Heart left ventricle (tissue), 16 donors: ENCODE results near the gene P2RY12. TPM values are rescaled to one million over a fixed set of nuclear protein-coding genes. Genes with fewer than 3 reads are reported as not detected.

Experiments
- ATAC-seq, 4 donors: fragments of 200-7000 bp; cut with Tn5 transposase; one replicate each; pipeline ENCODE4 v1.9.1; 2020 to 2022; ENCODE audit warnings: moderate library complexity in 4 of 4, mild to moderate bottlenecking in 3 of 4, moderate number of reproducible peaks in 1 of 4
- DNase-seq, 5 donors: peaks; one replicate each; pipeline ENCODE4 v3.0.0-alpha.2; 2020
- H3K27ac ChIP-seq, 12 donors: fragments of 200-600 bp; sonication (generic) in 4 of 12; one replicate each; pipeline versions ENCODE4 v1.5.0 to v1.8.0; 2016 to 2022; ENCODE audit warnings: mild to moderate bottlenecking in 2 of 12
- H3K27me3 ChIP-seq, 9 donors: fragments of 200-600 bp; sonication (generic) in 2 of 9; one replicate each; pipeline versions ENCODE4 v1.5.1 to v1.8.0; 2016 to 2022; ENCODE audit warnings: mild to moderate bottlenecking in 3 of 9
- H3K36me3 ChIP-seq, 9 donors: fragments of 200-600 bp; sonication (generic) in 2 of 9; one replicate each; pipeline versions ENCODE4 v1.5.0 to v1.8.0; 2018 to 2022; ENCODE audit warnings: mild to moderate bottlenecking in 2 of 9
- H3K4me1 ChIP-seq, 12 donors: fragments of 200-600 bp; sonication (generic) in 4 of 12; one replicate each; pipeline versions ENCODE4 v1.5.0 to v1.8.0; 2016 to 2022; ENCODE audit warnings: mild to moderate bottlenecking in 3 of 12
- H3K4me3 ChIP-seq, 12 donors: fragments of 200-600 bp; sonication (generic) in 4 of 12; one replicate each; pipeline versions ENCODE4 v1.5.0 to v1.8.0; 2017 to 2022; ENCODE audit warnings: mild to moderate bottlenecking in 9 of 12, moderate library complexity in 4 of 12
- H3K9me3 ChIP-seq, 12 donors: fragments of 200-600 bp; sonication (generic) in 4 of 12; one replicate each; pipeline versions ENCODE4 v1.5.0 to v1.8.0; 2016 to 2022; ENCODE audit warnings: mild to moderate bottlenecking in 1 of 12
- CTCF ChIP-seq, 12 donors: fragments of 200-600 bp; sonication (generic) in 4 of 12; IDR thresholded peaks; one replicate each; pipeline versions ENCODE4 v1.5.0 to v1.8.0; 2018 to 2022; ENCODE audit warnings: antibody characterized with exemption in 12 of 12, mild to moderate bottlenecking in 5 of 12
- POLR2A ChIP-seq, 2 donors: fragments of 450-650 bp; IDR thresholded peaks; one replicate each; pipeline ENCODE4 v1.6.1; 2017; ENCODE audit warnings: antibody characterized with exemption in 2 of 2, mild to moderate bottlenecking in 2 of 2, moderate library complexity in 2 of 2
- WGBS, 4 donors: extraction: QIAGEN DNeasy Blood & Tissue Kit in 2 of 4; methylation state at CpG; one replicate each; pipeline versions ENCODE4 v1.1.5 to v1.1.7; 2013 to 2018; 5-methylcytosine and 5-hydroxymethylcytosine counted together
- intact Hi-C, 10 donors: fragments of 100-400 bp; cut with DNase I; formaldehyde crosslinking; loops; one replicate each; pipeline versions ENCODE4 v1.11.1 to v1.14.2; 2022
- long read RNA-seq, 3 donors: library from polyadenylated mRNA; unstranded; transcript quantifications; one replicate each; pipeline ENCODE4 v2.0.0, GENCODE V29; 2020 to 2021
- polyA plus RNA-seq, 2 donors: library from polyadenylated mRNA; stranded (reverse); fragments of 200-250 nt; gene quantifications; one replicate each; pipeline ENCODE4 v1.2.3, GENCODE V29; 2013
- total RNA-seq, 9 donors: library from RNA; depleted of rRNA in 2 of 9; stranded (reverse); fragments of >200 nt in 2 of 9; fragmentation: NEBNext Ultra II Directional in 3 of 9; extraction: Animal tissue kit (Norgen Biotek cat#: 25700) in 3 of 9; gene quantifications; one replicate each; pipeline versions ENCODE4 v1.1.0 to v1.2.4, GENCODE V29; 2016 to 2023
- donor health status: ischemic (EF 13 %, LVEDD 7.1; RV severe dilation, severe dysfunction).
- donor health status: healthy with polysubstance abuse.
- donor health status: DM: no; HTN: yes; CAD: no.
- donor health status: DM: no; HTN: no; CAD: no.
- donor health status: ischemic (EF 25% LVEDD 6.9; RV normal size, moderate dysfunction).
- donor health status: ischemic (EF 25% LVEDD 5.7; RV mildly dilated, moderate dysfunction).
- donor health status: healthy.
- donor health status: DM: yes; HTN: yes; CAD: no.
- donor health status: ischemic (EF 35%, LVEDD 5.7; RV mildly dilated, moderate dysfunction).
- donor health status: nonischemic (EF 11% LVEDD 7.7; RV severe dilation, severe dysfunction).
- donor health status: DM: yes; HTN: yes; CAD: no.
- donor health status: PGD.
- donor health status: ischemic (EF 29% LVEDD 5.4; RV normal size, mild dysfunction).
- donor health status: nonischemic (EF 23%, LVEDD 6.1; RV moderate dilation, normal function).

The P2RY12 gene
- 1 to 10 TPM in 3 of 9 donors, under 1 TPM in 6; 0.40 to 3.4 (median 0.84) TPM for total RNA-seq
- polyA plus RNA-seq, result under 1 TPM; 0.26 to 0.34 TPM
- long read RNA-seq, donor 1, partial matches to known transcripts, result 0 of 1 reads
- long read RNA-seq, donor 1, other reads (novel, unspliced or antisense), result 0 of 1 reads
- long read RNA-seq, donor 2, result 0 reads
- long read RNA-seq, donor 3, partial matches to known transcripts, result 0 of 1 reads
- long read RNA-seq, donor 3, other reads (novel, unspliced or antisense), result 1 of 1 reads

GRCh38 chr3:151384741-151385174 is at the start of gene P2RY12:
TSS of gene P2RY12 (minus strand) at chr3:151384753. CDS start at chr3:151338845, 45,908 bp downstream.
- ATAC-seq, result peak; percentile 34 to 72 (median 60)
- 84 to 89% (median 86%) methylated on average over 4 of the region's 4 CpGs for WGBS, 4 donors
- H3K27ac ChIP-seq, result peak within 1 kb of the TSS in 3 of 12 donors; percentile 3 to 68 (median 6)

DNA sequence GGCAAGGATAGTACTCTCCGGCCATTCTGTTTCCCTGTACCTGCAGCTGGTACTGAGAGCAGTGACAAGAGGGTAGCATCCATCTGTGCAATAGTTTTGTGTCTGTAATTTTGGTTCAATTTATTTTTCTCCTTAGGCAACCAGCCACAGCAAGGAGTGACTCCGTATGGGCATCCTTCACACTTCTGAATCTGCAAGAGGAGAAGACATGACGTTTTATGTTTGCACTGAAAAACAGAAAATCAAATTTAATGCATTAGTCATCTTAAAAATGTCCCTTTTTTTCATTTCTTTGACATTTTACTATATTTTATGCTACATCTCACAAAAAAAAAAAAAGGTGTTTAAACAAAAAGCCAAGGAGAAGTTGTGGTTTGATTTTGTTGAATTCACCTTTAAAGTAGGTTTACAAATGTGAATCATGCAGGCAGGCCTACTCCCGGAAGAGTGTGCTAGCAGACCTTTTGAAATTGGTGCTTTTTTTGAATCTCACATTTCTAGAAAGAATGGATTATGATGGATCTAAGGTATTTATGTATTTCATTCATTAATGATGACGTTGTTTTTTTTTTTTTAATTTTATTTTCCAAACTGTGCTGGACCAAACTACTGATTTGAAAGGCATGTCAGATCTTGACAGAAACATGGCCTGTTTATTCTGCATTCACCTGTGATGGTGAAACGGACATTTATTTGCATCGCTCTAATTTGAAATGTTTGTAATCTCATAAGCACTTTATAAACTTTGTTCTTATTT is 48.2 kb upstream of the P2RY12 start:
- TF ChIP-seq CTCF (IDR thresholded peaks at IDR 0.05) (no peak), POLR2A (IDR thresholded peaks at IDR 0.05) (no peak)
- no peak overlapping the region for H3K4me3 ChIP-seq
- ATAC-seq, result no peak
- no peak for DNase-seq
- no peaks in the 10 kb centered on the region for H3K27me3 ChIP-seq
- no peaks in the 10 kb centered on the region for H3K36me3 ChIP-seq
- H3K27ac ChIP-seq, result no peak overlapping the region
- H3K9me3 ChIP-seq, result no peaks in the 10 kb centered on the region
- H3K4me1 ChIP-seq, result no peaks in the 10 kb centered on the region
- intact Hi-C loops, result loop anchor here in 2 of 10 donors (10.0 kb wide), 2 partner anchors 232 to 482 kb away; no protein-coding TSS in a partner anchor
- WGBS, 4 donors, result 85 to 91% (median 90%) methylated on average over 7 of the region's 7 CpGs

More at GRCh38 chr3:151384741-151385174, at the start of gene P2RY12:
- Histone ChIP-seq H3K4me1 (peaks cover 0 to 51% (median 0%) of the 10 kb centered on the region in 12 donors), H3K27me3 (no peaks in the 10 kb centered on the region), H3K4me3 (peak within 1 kb of the TSS in 9 of 12 donors; percentile 18 to 52 (median 34)), H3K9me3 (no peaks in the 10 kb centered on the region), H3K36me3 (no peaks in the 10 kb centered on the region)
- DNase-seq, result no peak
- intact Hi-C loops, result no loop called here
- no peak for TF ChIP-seq POLR2A (IDR thresholded peaks at IDR 0.05)
- no peak for TF ChIP-seq CTCF (IDR thresholded peaks at IDR 0.05)

DNA sequence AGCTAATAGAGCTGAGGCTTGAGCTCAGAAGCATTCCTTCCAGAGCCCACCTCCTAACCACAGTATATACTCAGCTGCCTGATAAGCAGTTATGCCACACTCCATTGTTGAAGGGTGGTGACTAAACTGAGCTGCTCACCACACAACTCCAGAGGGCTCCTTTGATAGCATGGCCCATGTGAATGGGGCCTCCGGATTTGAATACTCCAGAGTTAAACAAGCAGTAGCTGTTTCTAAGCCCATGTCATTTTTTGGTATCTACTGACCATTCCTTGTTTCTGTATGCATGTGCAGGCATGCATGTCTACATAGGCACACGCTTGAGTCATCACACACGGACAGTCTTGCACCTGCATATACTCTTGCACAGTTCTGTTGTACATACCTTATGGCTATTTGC is 47.4 kb upstream of the P2RY12 start:
- DNase-seq (no peak), ATAC-seq (no peak)
- H3K36me3 ChIP-seq, result no peaks in the 10 kb centered on the region
- no peak overlapping the region for H3K4me3 ChIP-seq
- H3K27me3 ChIP-seq, result no peaks in the 10 kb centered on the region
- no peaks in the 10 kb centered on the region for H3K4me1 ChIP-seq
- WGBS, 4 donors, result 78 to 86% (median 82%) methylated on average over 3 of the region's 3 CpGs
- no peak overlapping the region for H3K27ac ChIP-seq
- intact Hi-C loops, result loop anchor here in 2 of 10 donors (10.0 kb wide), 2 partner anchors 233 to 483 kb away; no protein-coding TSS in a partner anchor
- no peaks in the 10 kb centered on the region for H3K9me3 ChIP-seq
- TF ChIP-seq CTCF (IDR thresholded peaks at IDR 0.05) (no peak), POLR2A (IDR thresholded peaks at IDR 0.05) (no peak)
